ENCODE measurements around the gene EHBP1L1. TPM values are rescaled to one million over a fixed set of nuclear protein-coding genes. Genes with fewer than 3 reads are reported as not detected.

EHBP1L1 gene
- total and polyA plus RNA-seq, 2 of the 13 experiments (the other 11 are each of a cell fraction or from before 2014, with no cell fraction given), result 8.3 to 10.6 TPM

DNA sequence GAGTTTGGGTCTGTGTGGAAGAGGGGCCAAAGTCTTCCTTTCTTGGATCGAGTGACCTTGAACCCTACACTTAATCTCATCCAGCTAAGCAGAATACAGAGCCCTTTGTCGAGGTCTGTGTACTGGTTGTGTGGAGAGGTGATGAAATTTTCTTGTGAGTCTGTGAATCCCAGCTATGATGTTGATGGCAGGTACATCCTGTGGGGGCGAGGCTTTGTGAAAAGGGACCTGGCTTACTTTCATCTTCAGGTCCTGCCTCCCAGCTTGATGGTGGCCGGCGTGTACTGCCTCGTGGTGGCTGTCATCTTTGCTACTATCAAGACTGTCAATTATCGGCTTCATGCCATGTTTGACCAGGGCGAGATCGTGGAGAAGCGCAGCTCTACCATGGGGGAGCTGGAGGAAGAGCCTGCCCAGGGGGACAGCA lies 40.7 kb downstream of the EHBP1L1 start (continued):
- TF ChIP-seq, protein P1, sequence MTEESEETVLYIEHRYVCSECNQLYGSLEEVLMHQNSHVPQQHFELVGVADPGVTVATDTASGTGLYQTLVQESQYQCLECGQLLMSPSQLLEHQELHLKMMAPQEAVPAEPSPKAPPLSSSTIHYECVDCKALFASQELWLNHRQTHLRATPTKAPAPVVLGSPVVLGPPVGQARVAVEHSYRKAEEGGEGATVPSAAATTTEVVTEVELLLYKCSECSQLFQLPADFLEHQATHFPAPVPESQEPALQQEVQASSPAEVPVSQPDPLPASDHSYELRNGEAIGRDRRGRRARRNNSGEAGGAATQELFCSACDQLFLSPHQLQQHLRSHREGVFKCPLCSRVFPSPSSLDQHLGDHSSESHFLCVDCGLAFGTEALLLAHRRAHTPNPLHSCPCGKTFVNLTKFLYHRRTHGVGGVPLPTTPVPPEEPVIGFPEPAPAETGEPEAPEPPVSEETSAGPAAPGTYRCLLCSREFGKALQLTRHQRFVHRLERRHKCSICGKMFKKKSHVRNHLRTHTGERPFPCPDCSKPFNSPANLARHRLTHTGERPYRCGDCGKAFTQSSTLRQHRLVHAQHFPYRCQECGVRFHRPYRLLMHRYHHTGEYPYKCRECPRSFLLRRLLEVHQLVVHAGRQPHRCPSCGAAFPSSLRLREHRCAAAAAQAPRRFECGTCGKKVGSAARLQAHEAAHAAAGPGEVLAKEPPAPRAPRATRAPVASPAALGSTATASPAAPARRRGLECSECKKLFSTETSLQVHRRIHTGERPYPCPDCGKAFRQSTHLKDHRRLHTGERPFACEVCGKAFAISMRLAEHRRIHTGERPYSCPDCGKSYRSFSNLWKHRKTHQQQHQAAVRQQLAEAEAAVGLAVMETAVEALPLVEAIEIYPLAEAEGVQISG (CRISPR knock-in tag; IDR thresholded peaks at IDR 0.05), result no peak
- TF ChIP-seq, protein P2, sequence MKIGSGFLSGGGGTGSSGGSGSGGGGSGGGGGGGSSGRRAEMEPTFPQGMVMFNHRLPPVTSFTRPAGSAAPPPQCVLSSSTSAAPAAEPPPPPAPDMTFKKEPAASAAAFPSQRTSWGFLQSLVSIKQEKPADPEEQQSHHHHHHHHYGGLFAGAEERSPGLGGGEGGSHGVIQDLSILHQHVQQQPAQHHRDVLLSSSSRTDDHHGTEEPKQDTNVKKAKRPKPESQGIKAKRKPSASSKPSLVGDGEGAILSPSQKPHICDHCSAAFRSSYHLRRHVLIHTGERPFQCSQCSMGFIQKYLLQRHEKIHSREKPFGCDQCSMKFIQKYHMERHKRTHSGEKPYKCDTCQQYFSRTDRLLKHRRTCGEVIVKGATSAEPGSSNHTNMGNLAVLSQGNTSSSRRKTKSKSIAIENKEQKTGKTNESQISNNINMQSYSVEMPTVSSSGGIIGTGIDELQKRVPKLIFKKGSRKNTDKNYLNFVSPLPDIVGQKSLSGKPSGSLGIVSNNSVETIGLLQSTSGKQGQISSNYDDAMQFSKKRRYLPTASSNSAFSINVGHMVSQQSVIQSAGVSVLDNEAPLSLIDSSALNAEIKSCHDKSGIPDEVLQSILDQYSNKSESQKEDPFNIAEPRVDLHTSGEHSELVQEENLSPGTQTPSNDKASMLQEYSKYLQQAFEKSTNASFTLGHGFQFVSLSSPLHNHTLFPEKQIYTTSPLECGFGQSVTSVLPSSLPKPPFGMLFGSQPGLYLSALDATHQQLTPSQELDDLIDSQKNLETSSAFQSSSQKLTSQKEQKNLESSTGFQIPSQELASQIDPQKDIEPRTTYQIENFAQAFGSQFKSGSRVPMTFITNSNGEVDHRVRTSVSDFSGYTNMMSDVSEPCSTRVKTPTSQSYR (CRISPR knock-in tag; IDR thresholded peaks at IDR 0.05; ENCODE audit: borderline replicate concordance), result peak; percentile 57; the same call in 1 of the 2 replicates
- no peak for TF ChIP-seq MIER3 (CRISPR knock-in tag; IDR thresholded peaks at IDR 0.05; ENCODE audit: borderline replicate concordance)
- no peak for TF ChIP-seq NFE2L1 (CRISPR knock-in tag; IDR thresholded peaks at IDR 0.05; ENCODE audit: borderline replicate concordance)
- TF ChIP-seq, protein P3, sequence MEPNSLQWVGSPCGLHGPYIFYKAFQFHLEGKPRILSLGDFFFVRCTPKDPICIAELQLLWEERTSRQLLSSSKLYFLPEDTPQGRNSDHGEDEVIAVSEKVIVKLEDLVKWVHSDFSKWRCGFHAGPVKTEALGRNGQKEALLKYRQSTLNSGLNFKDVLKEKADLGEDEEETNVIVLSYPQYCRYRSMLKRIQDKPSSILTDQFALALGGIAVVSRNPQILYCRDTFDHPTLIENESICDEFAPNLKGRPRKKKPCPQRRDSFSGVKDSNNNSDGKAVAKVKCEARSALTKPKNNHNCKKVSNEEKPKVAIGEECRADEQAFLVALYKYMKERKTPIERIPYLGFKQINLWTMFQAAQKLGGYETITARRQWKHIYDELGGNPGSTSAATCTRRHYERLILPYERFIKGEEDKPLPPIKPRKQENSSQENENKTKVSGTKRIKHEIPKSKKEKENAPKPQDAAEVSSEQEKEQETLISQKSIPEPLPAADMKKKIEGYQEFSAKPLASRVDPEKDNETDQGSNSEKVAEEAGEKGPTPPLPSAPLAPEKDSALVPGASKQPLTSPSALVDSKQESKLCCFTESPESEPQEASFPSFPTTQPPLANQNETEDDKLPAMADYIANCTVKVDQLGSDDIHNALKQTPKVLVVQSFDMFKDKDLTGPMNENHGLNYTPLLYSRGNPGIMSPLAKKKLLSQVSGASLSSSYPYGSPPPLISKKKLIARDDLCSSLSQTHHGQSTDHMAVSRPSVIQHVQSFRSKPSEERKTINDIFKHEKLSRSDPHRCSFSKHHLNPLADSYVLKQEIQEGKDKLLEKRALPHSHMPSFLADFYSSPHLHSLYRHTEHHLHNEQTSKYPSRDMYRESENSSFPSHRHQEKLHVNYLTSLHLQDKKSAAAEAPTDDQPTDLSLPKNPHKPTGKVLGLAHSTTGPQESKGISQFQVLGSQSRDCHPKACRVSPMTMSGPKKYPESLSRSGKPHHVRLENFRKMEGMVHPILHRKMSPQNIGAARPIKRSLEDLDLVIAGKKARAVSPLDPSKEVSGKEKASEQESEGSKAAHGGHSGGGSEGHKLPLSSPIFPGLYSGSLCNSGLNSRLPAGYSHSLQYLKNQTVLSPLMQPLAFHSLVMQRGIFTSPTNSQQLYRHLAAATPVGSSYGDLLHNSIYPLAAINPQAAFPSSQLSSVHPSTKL (CRISPR knock-in tag; IDR thresholded peaks at IDR 0.05), result peak; percentile 55
- peak in 1 of 2 experiments; percentile 85; a peak in 2 of 4 replicates for TF ChIP-seq POLR2A (IDR thresholded peaks at IDR 0.05; ENCODE audit: insufficient read depth in 1 of 2, low read depth in 2 of 2, low read length in 2 of 2)
- TF ChIP-seq ZNF746 (CRISPR knock-in tag; IDR thresholded peaks at IDR 0.05), result no peak
- peak; percentile 69; the same call in 1 of the 2 replicates for TF ChIP-seq ETV5 (CRISPR knock-in tag; IDR thresholded peaks at IDR 0.05; ENCODE audit: borderline replicate concordance)
- TF ChIP-seq, protein P4, sequence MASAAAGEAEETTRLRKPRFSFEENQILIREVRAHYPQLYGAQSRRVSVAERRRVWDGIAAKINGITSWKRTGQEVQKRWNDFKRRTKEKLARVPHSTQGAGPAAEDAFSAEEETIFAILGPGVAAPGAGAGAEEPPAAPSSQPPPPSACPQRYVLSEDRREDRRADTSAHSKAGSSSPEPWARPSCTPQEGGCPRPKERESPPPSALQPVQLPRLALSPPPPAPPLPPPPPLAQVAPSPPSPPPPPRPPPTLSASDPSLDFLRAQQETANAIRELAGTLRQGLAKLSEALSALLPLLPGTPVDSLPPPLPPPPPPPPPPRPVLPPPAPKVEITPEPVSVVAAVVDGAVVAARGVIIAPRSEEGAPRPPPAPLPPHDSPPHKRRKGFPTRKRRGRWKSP (CRISPR knock-in tag; IDR thresholded peaks at IDR 0.05), result no peak
- peak; percentile 37; the same call in 1 of the 2 replicates for TF ChIP-seq PPARG (CRISPR knock-in tag; conservative IDR thresholded peaks at IDR 0.05)
- TF ChIP-seq, protein P5, sequence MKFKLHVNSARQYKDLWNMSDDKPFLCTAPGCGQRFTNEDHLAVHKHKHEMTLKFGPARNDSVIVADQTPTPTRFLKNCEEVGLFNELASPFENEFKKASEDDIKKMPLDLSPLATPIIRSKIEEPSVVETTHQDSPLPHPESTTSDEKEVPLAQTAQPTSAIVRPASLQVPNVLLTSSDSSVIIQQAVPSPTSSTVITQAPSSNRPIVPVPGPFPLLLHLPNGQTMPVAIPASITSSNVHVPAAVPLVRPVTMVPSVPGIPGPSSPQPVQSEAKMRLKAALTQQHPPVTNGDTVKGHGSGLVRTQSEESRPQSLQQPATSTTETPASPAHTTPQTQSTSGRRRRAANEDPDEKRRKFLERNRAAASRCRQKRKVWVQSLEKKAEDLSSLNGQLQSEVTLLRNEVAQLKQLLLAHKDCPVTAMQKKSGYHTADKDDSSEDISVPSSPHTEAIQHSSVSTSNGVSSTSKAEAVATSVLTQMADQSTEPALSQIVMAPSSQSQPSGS (CRISPR knock-in tag; IDR thresholded peaks at IDR 0.05), result peak; percentile 47; the same call in 1 of the 2 replicates
- TF ChIP-seq POLR2AphosphoS5 (IDR thresholded peaks at IDR 0.05; ENCODE audit: low read depth, low read length), result peak; percentile 70
- TF ChIP-seq, protein P6, sequence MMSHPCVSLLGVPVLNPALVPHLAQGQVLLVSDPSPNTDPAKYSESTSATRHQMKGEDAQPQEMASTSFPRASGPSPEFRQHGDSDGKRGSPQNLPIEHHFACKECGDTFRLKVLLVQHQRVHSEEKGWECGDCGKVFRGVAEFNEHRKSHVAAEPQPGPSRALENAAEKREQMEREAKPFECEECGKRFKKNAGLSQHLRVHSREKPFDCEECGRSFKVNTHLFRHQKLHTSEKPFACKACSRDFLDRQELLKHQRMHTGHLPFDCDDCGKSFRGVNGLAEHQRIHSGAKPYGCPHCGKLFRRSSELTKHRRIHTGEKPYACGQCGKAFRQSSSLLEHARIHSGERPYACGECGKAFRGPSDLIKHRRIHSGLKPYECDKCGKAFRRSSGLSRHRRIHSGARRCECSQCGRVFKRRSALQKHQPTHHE (CRISPR knock-in tag; IDR thresholded peaks at IDR 0.05; ENCODE audit: borderline replicate concordance), result 0 out of 2 replicates have a peak, but pooled peaks have one; percentile 67
- TF ChIP-seq ZNF564 (CRISPR knock-in tag; IDR thresholded peaks at IDR 0.05), result 0 out of 2 replicates have a peak, but pooled peaks have one; percentile 8
- no peak for TF ChIP-seq TRIM24 (CRISPR knock-in tag; IDR thresholded peaks at IDR 0.05)
- no peak for TF ChIP-seq ZSCAN20 (CRISPR knock-in tag; IDR thresholded peaks at IDR 0.05; ENCODE audit: borderline replicate concordance)

Data from HepG2 (cell line).